K562 (cell line): ENCODE data around the gene TSTD1. TPM values are rescaled to one million over a fixed set of nuclear protein-coding genes. Genes with fewer than 3 reads are reported as not detected.

Experiments
- ATF7 ChIP-seq: fragments of 450-650 bp; IDR thresholded peaks from 2 replicates; pipeline ENCODE4 v1.7.1; 2014; ENCODE audit warnings: mild to moderate bottlenecking, moderate library complexity
- CEBPB ChIP-seq: fragments of 450-650 bp; IDR thresholded peaks from 2 replicates; pipeline ENCODE4 v1.6.1; 2016; ENCODE audit warnings: missing genetic modification characterization, missing compliant biosample characterization
- EHMT2 ChIP-seq: fragments of 450-650 bp; IDR thresholded peaks from 2 replicates; pipeline ENCODE4 v1.6.1; 2018; ENCODE audit warnings: antibody characterized with exemption
- EP400 ChIP-seq: fragments of 450-650 bp; IDR thresholded peaks from 2 replicates; pipeline ENCODE4 v1.6.1; 2017; ENCODE audit warnings: antibody characterized with exemption, mild to moderate bottlenecking, moderate library complexity
- ETS2 ChIP-seq: IDR thresholded peaks from 2 replicates; pipeline ENCODE4 v1.6.1; 2016; ENCODE audit warnings: borderline replicate concordance, missing genetic modification characterization, mild to moderate bottlenecking, moderate library complexity, missing compliant biosample characterization; ENCODE audit not compliant: poor library complexity, severe bottlenecking
- FOSL1 ChIP-seq: fragments of 200-800 bp; sonication (Bioruptor generic); conservative IDR thresholded peaks from 2 replicates; pipeline ENCODE4 v1.6.1; 2016; ENCODE audit warnings: missing genetic modification characterization, missing compliant biosample characterization
- FUS ChIP-seq: fragments of 200-400 bp; formaldehyde crosslinking; optimal IDR thresholded peaks from 2 replicates; pipeline ENCODE3; 2017; ENCODE audit warnings: low read depth, low read length
- HDAC2 ChIP-seq: fragments of 450-650 bp; IDR thresholded peaks from 2 replicates; pipeline ENCODE4 v1.6.1; 2016; ENCODE audit warnings: mild to moderate bottlenecking
- JUNB ChIP-seq: fragments of 450-650 bp; formaldehyde crosslinking; conservative IDR thresholded peaks from 2 replicates; pipeline ENCODE4 v1.4.0; 2020; ENCODE audit warnings: mild to moderate bottlenecking
- MAZ ChIP-seq, 2 experiments: fragments of 450-650 bp in 1 of 2; sonication (generic) in 1 of 2; formaldehyde crosslinking; IDR thresholded peaks in 1 of 2; conservative IDR thresholded peaks in 1 of 2; 2 replicates each; pipeline versions ENCODE4 v1.4.0 to v1.5.0; 2020; ENCODE audit warnings: mild to moderate bottlenecking in 1 of 2, missing genetic modification reagents in 1 of 2
- SMAD4 ChIP-seq: fragments of 250-450 bp; sonication (Bioruptor Pico); conservative IDR thresholded peaks from 2 replicates; pipeline ENCODE4 v1.8.0; 2021; ENCODE audit warnings: inconsistent platforms, mild to moderate bottlenecking, moderate library complexity
- polyA plus RNA-seq, 8 experiments: library from polyadenylated mRNA; depleted of rRNA in 4 of 8; stranded (reverse) in 5 of 8; unstranded in 3 of 8; fragments of >200 nt; fragmentation: Nextera tagmentation in 2 of 8; fragmentation: Illumina TruSeq in 1 of 8; extraction: Ambion mirVana in 2 of 8; extraction: Trizol in 1 of 8; gene quantifications; 2 replicates each; pipeline versions ENCODE4 v1.2.1 to v1.2.3, GENCODE V29; 2011 to 2014; ENCODE audit warnings: inconsistent platforms in 1 of 8, missing spikeins in 1 of 8
- total RNA-seq, 7 experiments: library from RNA; depleted of rRNA in 6 of 7; stranded (reverse); fragments of >200 nt in 6 of 7; fragmentation: Illumina TruSeq in 2 of 7; extraction: Trizol in 2 of 7; gene quantifications; 2 replicates each; pipeline versions ENCODE4 v1.2.1 to v1.2.3, GENCODE V29; 2011 to 2021; ENCODE audit warnings: low replicate concordance in 1 of 7
- TF ChIP-seq, protein P1 (sequence below), 2 experiments: IDR thresholded peaks; 2 replicates each; pipeline ENCODE4 v1.6.1; 2012; ENCODE audit warnings: improper control_type of control experiment in 2 of 2, low read depth in 2 of 2, low read length in 2 of 2, borderline replicate concordance in 1 of 2
- TF ChIP-seq, protein P2 (sequence below): fragments of 200-800 bp; sonication (Bioruptor generic); IDR thresholded peaks from 2 replicates; pipeline ENCODE4 v1.6.1; 2017; ENCODE audit warnings: missing genetic modification characterization, missing compliant biosample characterization
- TF ChIP-seq, protein P3 (sequence below), 2 experiments: fragments of 450-650 bp; formaldehyde crosslinking in 1 of 2; IDR thresholded peaks; 2 replicates each; pipeline versions ENCODE4 v1.4.0 to v1.6.1; 2014 to 2020; ENCODE audit warnings: mild to moderate bottlenecking in 2 of 2, borderline replicate concordance in 1 of 2, low read depth in 1 of 2

The TSTD1 gene
- total and polyA plus RNA-seq, 9 of the 15 experiments (the other 6 are each of a cell fraction or from before 2014, with no cell fraction given) = 0.23 to 0.53 TPM; not detected in 7

DNA sequence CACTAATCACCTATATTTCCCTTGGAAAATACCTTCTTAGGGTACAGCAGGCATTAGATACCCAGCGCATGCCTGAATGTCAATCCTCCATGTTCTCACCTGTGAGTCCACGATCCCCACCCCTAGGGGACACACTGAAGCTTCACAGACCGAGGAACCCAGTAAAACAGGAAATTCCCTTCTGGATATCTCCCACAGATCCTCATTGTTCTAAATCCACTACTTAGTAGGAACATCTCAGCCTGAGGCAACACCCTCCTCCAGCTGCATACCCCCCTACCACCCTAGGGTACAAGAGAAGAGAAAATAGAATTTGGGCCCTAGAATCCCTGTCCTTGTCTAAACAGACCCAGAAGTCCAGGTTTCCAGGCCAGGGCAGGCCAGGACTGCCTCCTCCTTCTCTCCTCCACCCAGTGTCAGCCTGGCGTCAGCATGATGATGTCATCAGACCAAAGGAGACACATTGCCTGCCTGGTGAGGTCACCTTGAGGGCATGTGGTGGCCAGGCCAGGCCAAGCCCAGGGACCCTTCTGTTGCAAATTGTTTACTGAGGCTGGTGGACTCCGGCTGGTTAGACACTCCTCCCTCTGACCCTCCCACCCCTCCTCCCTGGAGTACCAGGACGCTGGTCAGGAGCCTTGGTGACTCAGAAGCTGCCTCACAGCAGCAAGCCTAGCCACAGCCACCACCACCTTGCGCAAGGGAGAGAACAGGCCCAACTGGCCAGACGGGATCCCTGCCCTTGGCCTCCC lies 44.4 kb upstream of the TSTD1 start (continued):
- TF ChIP-seq CEBPB (tag) (peak; percentile 96), EP400 (peak; percentile 32; the same call in 1 of the 2 replicates), MAZ (CRISPR knock-in tag; conservative IDR thresholded peaks at IDR 0.05 in 1 of 2, IDR thresholded peaks at IDR 0.05 in 1 of 2) (peak; percentile 38 to 46; a peak in 2 of 4 replicates), ETS2 (tag) (no peak), SMAD4 (CRISPR knock-in tag) (peak; percentile 67; the same call in 1 of the 2 replicates), EHMT2 (peak; percentile 38; the same call in 1 of the 2 replicates), HDAC2 (peak; percentile 15; the same call in 1 of the 2 replicates), FUS (no peak), JUNB (peak; percentile 61; the same call in 1 of the 2 replicates), FOSL1 (tag) (peak; percentile 95), ATF7 (peak; percentile 96)
- TF ChIP-seq, protein P1, sequence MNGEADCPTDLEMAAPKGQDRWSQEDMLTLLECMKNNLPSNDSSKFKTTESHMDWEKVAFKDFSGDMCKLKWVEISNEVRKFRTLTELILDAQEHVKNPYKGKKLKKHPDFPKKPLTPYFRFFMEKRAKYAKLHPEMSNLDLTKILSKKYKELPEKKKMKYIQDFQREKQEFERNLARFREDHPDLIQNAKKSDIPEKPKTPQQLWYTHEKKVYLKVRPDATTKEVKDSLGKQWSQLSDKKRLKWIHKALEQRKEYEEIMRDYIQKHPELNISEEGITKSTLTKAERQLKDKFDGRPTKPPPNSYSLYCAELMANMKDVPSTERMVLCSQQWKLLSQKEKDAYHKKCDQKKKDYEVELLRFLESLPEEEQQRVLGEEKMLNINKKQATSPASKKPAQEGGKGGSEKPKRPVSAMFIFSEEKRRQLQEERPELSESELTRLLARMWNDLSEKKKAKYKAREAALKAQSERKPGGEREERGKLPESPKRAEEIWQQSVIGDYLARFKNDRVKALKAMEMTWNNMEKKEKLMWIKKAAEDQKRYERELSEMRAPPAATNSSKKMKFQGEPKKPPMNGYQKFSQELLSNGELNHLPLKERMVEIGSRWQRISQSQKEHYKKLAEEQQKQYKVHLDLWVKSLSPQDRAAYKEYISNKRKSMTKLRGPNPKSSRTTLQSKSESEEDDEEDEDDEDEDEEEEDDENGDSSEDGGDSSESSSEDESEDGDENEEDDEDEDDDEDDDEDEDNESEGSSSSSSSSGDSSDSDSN (IDR thresholded peaks at IDR 0.05; ENCODE audit: borderline replicate concordance in 1 of 2, low read depth in 2 of 2, low read length in 2 of 2) = no peak
- TF ChIP-seq, protein P2, sequence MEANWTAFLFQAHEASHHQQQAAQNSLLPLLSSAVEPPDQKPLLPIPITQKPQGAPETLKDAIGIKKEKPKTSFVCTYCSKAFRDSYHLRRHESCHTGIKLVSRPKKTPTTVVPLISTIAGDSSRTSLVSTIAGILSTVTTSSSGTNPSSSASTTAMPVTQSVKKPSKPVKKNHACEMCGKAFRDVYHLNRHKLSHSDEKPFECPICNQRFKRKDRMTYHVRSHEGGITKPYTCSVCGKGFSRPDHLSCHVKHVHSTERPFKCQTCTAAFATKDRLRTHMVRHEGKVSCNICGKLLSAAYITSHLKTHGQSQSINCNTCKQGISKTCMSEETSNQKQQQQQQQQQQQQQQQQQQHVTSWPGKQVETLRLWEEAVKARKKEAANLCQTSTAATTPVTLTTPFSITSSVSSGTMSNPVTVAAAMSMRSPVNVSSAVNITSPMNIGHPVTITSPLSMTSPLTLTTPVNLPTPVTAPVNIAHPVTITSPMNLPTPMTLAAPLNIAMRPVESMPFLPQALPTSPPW = peak; percentile 59; the same call in 1 of the 2 replicates
- TF ChIP-seq, protein P3, sequence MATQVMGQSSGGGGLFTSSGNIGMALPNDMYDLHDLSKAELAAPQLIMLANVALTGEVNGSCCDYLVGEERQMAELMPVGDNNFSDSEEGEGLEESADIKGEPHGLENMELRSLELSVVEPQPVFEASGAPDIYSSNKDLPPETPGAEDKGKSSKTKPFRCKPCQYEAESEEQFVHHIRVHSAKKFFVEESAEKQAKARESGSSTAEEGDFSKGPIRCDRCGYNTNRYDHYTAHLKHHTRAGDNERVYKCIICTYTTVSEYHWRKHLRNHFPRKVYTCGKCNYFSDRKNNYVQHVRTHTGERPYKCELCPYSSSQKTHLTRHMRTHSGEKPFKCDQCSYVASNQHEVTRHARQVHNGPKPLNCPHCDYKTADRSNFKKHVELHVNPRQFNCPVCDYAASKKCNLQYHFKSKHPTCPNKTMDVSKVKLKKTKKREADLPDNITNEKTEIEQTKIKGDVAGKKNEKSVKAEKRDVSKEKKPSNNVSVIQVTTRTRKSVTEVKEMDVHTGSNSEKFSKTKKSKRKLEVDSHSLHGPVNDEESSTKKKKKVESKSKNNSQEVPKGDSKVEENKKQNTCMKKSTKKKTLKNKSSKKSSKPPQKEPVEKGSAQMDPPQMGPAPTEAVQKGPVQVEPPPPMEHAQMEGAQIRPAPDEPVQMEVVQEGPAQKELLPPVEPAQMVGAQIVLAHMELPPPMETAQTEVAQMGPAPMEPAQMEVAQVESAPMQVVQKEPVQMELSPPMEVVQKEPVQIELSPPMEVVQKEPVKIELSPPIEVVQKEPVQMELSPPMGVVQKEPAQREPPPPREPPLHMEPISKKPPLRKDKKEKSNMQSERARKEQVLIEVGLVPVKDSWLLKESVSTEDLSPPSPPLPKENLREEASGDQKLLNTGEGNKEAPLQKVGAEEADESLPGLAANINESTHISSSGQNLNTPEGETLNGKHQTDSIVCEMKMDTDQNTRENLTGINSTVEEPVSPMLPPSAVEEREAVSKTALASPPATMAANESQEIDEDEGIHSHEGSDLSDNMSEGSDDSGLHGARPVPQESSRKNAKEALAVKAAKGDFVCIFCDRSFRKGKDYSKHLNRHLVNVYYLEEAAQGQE (IDR thresholded peaks at IDR 0.05; ENCODE audit: borderline replicate concordance) = peak; percentile 19; the same call in 1 of the 2 replicates
- TF ChIP-seq, protein P3 (CRISPR knock-in tag; IDR thresholded peaks at IDR 0.05; ENCODE audit: low read depth) = no peak
